ENCODE measurements around the gene PNPLA3. TPM values are rescaled to one million over a fixed set of nuclear protein-coding genes. Genes with fewer than 3 reads are reported as not detected.

Gene PNPLA3
- total RNA-seq, 3 donors from 2014 or later (not counting 1 experiment from before 2014, with no cell fraction given) = 0.53 to 0.54 TPM; not detected in 1

DNA sequence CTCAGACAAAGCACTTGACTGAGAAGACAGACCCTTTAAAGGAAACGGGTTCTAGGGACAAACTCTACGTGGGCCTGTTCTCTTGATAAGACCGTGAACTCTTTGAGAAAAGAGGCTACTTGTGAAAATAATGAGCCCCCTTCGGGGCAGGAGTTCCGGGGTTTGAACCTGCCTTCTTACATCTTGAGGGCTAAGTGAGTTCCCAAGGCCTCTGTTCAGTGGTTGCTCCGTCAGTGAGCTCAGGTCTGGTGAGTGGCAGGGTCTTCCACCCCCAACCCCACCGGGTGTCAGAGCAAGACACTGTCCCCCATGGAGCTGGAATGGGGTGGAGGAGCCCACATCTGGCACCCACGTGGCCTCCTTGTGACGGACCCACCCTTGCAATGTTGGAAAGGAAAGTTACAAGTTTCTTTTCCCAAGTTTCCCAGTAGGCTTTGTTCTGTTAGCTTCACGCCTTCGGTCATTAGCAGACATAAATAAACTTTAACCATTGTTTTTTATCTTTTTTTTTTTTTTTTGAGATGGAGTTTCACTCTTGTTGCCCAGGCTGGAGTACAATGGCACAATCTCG is 25.3 kb downstream of the PNPLA3 start:
- Mint-ChIP-seq H3K36me3 (no peaks in the 10 kb centered on the region), H3K4me1 (peaks cover 0 to under 1% of the 10 kb centered on the region in 2 donors), H3K9me3 (no peaks in the 10 kb centered on the region), H3K27ac (no peak overlapping the region), H3K27me3 (ENCODE audit: low read depth in 2 of 2) (peaks cover 14 to 21% of the 10 kb centered on the region in 2 donors), H3K4me3 (no peak overlapping the region)
- no peak for TF ChIP-seq CTCF (IDR thresholded peaks at IDR 0.05)
- Histone ChIP-seq H3K27ac (ENCODE audit: low read length) (no peak overlapping the region), H3K36me3 (ENCODE audit: control insufficient read depth, insufficient read depth, low read length) (no peaks in the 10 kb centered on the region), H3K4me3 (ENCODE audit: low read length) (no peak overlapping the region), H3K9me3 (ENCODE audit: control insufficient read depth, insufficient read depth, low read length) (no peaks in the 10 kb centered on the region), H3K27me3 (ENCODE audit: control insufficient read depth, insufficient read depth, low read length) (no peaks in the 10 kb centered on the region), H3K4me1 (ENCODE audit: control insufficient read depth, insufficient read depth, low read length) (no peaks in the 10 kb centered on the region)
- WGBS (ENCODE audit: insufficient coverage) = 91% methylated on average over 10 of the region's 12 CpGs
- intact Hi-C loops (cut with micrococcal nuclease) = loop anchor here (5.0 kb wide), 1 partner anchor 67 kb away; no protein-coding TSS in a partner anchor
- DNase-seq (no peak), ATAC-seq (no peak)

GRCh38 chr22:43951391-43951790 is 27.8 kb downstream of the PNPLA3 start:
- no peak for DNase-seq
- H3K4me3 ChIP-seq (ENCODE audit: low read length) = no peak overlapping the region
- Mint-ChIP-seq H3K9me3 (no peaks in the 10 kb centered on the region), H3K36me3 (no peaks in the 10 kb centered on the region), H3K4me3 (no peak overlapping the region), H3K27me3 (ENCODE audit: low read depth in 2 of 2) (peaks cover 9 to 11% of the 10 kb centered on the region in 2 donors), H3K4me1 (peaks cover 17 to 25% of the 10 kb centered on the region in 2 donors), H3K27ac (no peak overlapping the region)
- ATAC-seq = no peak
- peaks cover 17% of the 10 kb centered on the region for H3K4me1 ChIP-seq (ENCODE audit: control insufficient read depth, insufficient read depth, low read length)
- no peaks in the 10 kb centered on the region for H3K27me3 ChIP-seq (ENCODE audit: control insufficient read depth, insufficient read depth, low read length)
- intact Hi-C loops (cut with micrococcal nuclease) = loop anchor here (10.0 kb wide), 1 partner anchor 543 kb away; the partner anchor contains the start of gene RTL6
- H3K36me3 ChIP-seq (ENCODE audit: control insufficient read depth, insufficient read depth, low read length) = no peaks in the 10 kb centered on the region
- 92% methylated on average over 5 of the region's 5 CpGs for WGBS (ENCODE audit: insufficient coverage)
- no peak overlapping the region for H3K27ac ChIP-seq (ENCODE audit: low read length)
- no peak for TF ChIP-seq CTCF (IDR thresholded peaks at IDR 0.05)
- no peaks in the 10 kb centered on the region for H3K9me3 ChIP-seq (ENCODE audit: control insufficient read depth, insufficient read depth, low read length)

DNA sequence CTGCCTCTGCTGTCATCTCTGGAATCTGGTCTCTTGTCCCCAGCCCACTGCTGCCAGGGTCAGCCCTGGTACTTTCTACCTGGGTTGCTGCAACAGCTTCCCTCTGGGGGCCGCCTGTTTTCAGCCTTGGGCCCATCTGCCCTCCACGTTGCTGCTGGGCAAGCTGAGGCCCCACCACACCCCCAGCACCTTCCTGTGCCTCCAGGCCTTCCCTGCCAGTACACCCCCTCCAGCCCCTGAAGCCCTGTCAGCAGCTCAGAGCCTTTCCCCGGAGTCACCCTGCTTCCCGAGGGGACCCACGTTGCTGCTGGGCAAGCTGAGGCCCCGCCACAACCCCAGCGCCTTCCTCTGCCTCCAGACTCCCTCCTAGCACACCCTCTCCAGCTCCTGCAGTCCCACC is 28.4 kb downstream of the PNPLA3 start:
- no peak for ATAC-seq
- H3K27me3 ChIP-seq (ENCODE audit: control insufficient read depth, insufficient read depth, low read length) = no peaks in the 10 kb centered on the region
- H3K4me3 Mint-ChIP-seq = no peak overlapping the region
- peaks cover 22% of the 10 kb centered on the region for H3K4me1 ChIP-seq (ENCODE audit: control insufficient read depth, insufficient read depth, low read length)
- 68% methylated on average over 7 of the region's 7 CpGs for WGBS (ENCODE audit: insufficient coverage)
- no peak overlapping the region for H3K4me3 ChIP-seq (ENCODE audit: low read length)
- H3K36me3 Mint-ChIP-seq = no peaks in the 10 kb centered on the region
- DNase-seq = no peak
- H3K4me1 Mint-ChIP-seq = peaks cover 23 to 31% of the 10 kb centered on the region in 2 donors
- H3K9me3 ChIP-seq (ENCODE audit: control insufficient read depth, insufficient read depth, low read length) = no peaks in the 10 kb centered on the region
- no peaks in the 10 kb centered on the region for H3K36me3 ChIP-seq (ENCODE audit: control insufficient read depth, insufficient read depth, low read length)
- no peak for TF ChIP-seq CTCF (IDR thresholded peaks at IDR 0.05)
- H3K27ac Mint-ChIP-seq = no peak overlapping the region
- no peak overlapping the region for H3K27ac ChIP-seq (ENCODE audit: low read length)
- intact Hi-C loops (cut with micrococcal nuclease) = loop anchor here (10.0 kb wide), 1 partner anchor 543 kb away; the partner anchor contains the start of gene RTL6
- no peaks in the 10 kb centered on the region for H3K9me3 Mint-ChIP-seq
- H3K27me3 Mint-ChIP-seq (ENCODE audit: low read depth in 2 of 2) = peaks cover 9 to 11% of the 10 kb centered on the region in 2 donors

Measured in natural killer cell (primary cell).